ENCODE measurements around the gene PDE11A.

Gene PDE11A

GRCh38 chr2:177717831-177718618, 354.6 kb downstream of the PDE11A start:
- Mint-ChIP-seq H3K4me3 (no peak overlapping the region), H3K4me1 (no peaks in the 10 kb centered on the region), H3K9me3 (no peaks in the 10 kb centered on the region), H3K27me3 (peaks cover 17% of the 10 kb centered on the region), H3K27ac (no peak overlapping the region)
- ATAC-seq (no peak), DNase-seq (no peak)

GRCh38 chr2:177716484-177716883, 356.1 kb downstream of the PDE11A start:
- DNase-seq: no peak
- H3K27ac Mint-ChIP-seq: no peak overlapping the region
- H3K4me3 Mint-ChIP-seq: no peak overlapping the region
- ATAC-seq: no peak
- no peaks in the 10 kb centered on the region for H3K9me3 Mint-ChIP-seq
- H3K4me1 Mint-ChIP-seq: no peaks in the 10 kb centered on the region
- peaks cover 17% of the 10 kb centered on the region for H3K27me3 Mint-ChIP-seq

DNA sequence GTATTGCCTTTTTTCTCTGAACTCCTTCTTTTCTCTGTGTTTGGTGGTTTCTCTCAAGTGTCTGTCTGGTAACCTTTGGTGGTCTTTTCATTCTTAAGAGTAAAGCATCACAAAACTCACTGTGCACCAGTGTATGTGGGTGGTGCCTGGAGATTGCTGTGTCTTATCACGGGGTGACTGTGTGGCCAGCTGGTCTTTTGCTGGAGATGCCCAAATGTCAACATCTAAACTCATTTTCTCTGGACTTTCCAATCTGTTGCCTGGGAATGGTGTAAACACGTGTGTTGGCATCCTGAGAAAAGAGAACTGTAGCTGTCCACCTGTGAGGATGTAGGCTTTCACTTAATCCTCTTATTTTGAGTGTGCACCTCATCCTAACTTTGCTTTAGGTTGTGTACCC, 356.8 kb downstream of the PDE11A start:
- peak overlapping the region in 1 of 2 donors; percentile 29 for H3K27ac Mint-ChIP-seq
- no peak for ATAC-seq
- peaks cover 17% of the 10 kb centered on the region for H3K27me3 Mint-ChIP-seq
- no peak overlapping the region for H3K4me3 Mint-ChIP-seq
- DNase-seq: no peak
- no peaks in the 10 kb centered on the region for H3K9me3 Mint-ChIP-seq
- no peaks in the 10 kb centered on the region for H3K4me1 Mint-ChIP-seq

DNA sequence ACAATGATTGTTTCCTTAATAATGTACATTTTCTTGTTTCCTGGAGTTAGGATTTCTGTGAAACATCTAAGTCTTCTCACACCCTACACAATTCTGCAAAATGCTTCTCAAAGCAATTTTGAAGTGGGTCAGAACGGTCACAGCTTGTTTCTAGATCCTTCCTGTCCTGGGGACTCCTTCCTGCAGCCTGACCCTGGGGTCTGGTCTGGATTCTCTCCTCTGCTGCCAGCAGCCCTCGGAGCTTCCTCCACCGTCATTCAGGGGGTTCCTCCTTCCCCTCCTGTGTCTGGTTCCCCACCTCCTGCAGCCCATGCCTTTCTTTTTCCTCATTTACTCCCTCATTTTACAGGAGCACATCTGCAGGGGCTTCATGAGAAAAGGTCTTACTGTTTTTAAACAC, 357.9 kb downstream of the PDE11A start:
- Mint-ChIP-seq H3K4me1 (no peaks in the 10 kb centered on the region), H3K27ac (no peak overlapping the region), H3K4me3 (no peak overlapping the region), H3K9me3 (no peaks in the 10 kb centered on the region), H3K27me3 (peaks cover 17% of the 10 kb centered on the region)
- no peak for DNase-seq
- ATAC-seq: no peak

- Mint-ChIP-seq H3K4me3 (no peak overlapping the region), H3K9me3 (no peaks in the 10 kb centered on the region), H3K27ac (no peak overlapping the region), H3K4me1 (no peaks in the 10 kb centered on the region), H3K27me3 (peaks cover 17% of the 10 kb centered on the region)
- no peak for DNase-seq
- no peak for ATAC-seq
Measured at GRCh38 chr2:177712462-177712861, 360.1 kb downstream of the PDE11A start.

GRCh38 chr2:177711483-177712265, 360.9 kb downstream of the PDE11A start:
- no peaks in the 10 kb centered on the region for H3K9me3 Mint-ChIP-seq
- H3K4me1 Mint-ChIP-seq: no peaks in the 10 kb centered on the region
- ATAC-seq: no peak
- no peak overlapping the region for H3K4me3 Mint-ChIP-seq
- H3K27ac Mint-ChIP-seq: no peak overlapping the region
- DNase-seq: no peak
- H3K27me3 Mint-ChIP-seq: peaks cover 17% of the 10 kb centered on the region

DNA sequence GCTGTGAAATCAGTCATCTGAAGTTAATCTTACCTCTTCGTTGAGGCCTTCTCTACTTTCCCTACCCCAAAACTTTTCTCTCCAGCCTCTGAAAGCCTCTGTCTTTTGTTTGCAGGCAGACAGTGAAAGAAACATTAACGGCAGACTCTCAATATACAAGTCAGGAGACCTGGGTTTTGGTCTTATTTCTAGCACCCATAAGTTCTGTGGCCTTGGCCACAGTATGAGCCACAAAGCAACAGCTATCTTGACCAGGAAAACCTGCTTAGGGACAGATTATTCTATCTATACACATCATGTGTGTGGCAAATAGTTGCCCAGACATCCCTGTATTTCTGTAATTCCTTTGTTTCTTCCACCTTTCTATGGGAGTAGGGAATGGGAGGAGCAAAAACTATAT, 361.7 kb downstream of the PDE11A start:
- peaks cover 13% of the 10 kb centered on the region for H3K27me3 Mint-ChIP-seq
- no peaks in the 10 kb centered on the region for H3K9me3 Mint-ChIP-seq
- no peak for ATAC-seq
- H3K4me1 Mint-ChIP-seq: no peaks in the 10 kb centered on the region
- no peak overlapping the region for H3K4me3 Mint-ChIP-seq
- no peak overlapping the region for H3K27ac Mint-ChIP-seq
- DNase-seq: no peak

- no peak for ATAC-seq
- H3K27ac Mint-ChIP-seq: no peak overlapping the region
Measured at GRCh38 chr2:177709986-177710401, 362.6 kb downstream of the PDE11A start.

GRCh38 chr2:177708660-177709444, 363.7 kb downstream of the PDE11A start:
- H3K4me1 Mint-ChIP-seq: no peaks in the 10 kb centered on the region
- H3K4me3 Mint-ChIP-seq: no peak overlapping the region
- H3K27me3 Mint-ChIP-seq: peaks cover 7% of the 10 kb centered on the region
- ATAC-seq (no peak), DNase-seq (no peak)
- H3K9me3 Mint-ChIP-seq: no peaks in the 10 kb centered on the region
- H3K27ac Mint-ChIP-seq: no peak overlapping the region

More at GRCh38 chr2:177709986-177710401, 362.6 kb downstream of the PDE11A start:
- DNase-seq: no peak
- Mint-ChIP-seq H3K4me1 (no peaks in the 10 kb centered on the region), H3K4me3 (no peak overlapping the region), H3K9me3 (no peaks in the 10 kb centered on the region), H3K27me3 (peaks cover 13% of the 10 kb centered on the region)

DNA sequence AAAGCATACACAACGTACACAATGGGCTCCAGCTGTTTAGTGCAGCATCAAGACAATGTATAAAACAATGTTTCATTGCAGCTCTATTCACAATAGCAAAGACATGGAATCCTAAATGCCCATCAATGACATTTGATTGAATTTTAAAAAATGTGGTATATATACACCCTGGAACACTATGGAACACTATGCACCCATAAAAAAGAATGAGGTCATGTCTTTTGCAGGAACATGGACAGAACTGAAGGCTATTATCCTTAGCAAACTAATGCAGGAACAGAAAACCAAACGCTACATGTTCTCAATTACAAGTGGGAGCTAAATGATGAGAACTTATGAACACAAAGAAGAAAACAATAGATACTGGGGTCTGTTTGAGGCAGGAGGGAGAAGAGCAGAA, 364.5 kb downstream of the PDE11A start:
- ATAC-seq: no peak
- no peak overlapping the region for H3K4me3 Mint-ChIP-seq
- no peaks in the 10 kb centered on the region for H3K4me1 Mint-ChIP-seq
- H3K27ac Mint-ChIP-seq: no peak overlapping the region
- H3K27me3 Mint-ChIP-seq: peaks cover 7% of the 10 kb centered on the region
- no peak for DNase-seq
- H3K9me3 Mint-ChIP-seq: no peaks in the 10 kb centered on the region

- Mint-ChIP-seq H3K27me3 (peaks cover 7% of the 10 kb centered on the region), H3K27ac (no peak overlapping the region), H3K4me1 (no peaks in the 10 kb centered on the region), H3K9me3 (no peaks in the 10 kb centered on the region), H3K4me3 (no peak overlapping the region)
- ATAC-seq (no peak), DNase-seq (no peak)
Measured at GRCh38 chr2:177705511-177706173, 366.9 kb downstream of the PDE11A start.

GRCh38 chr2:177703159-177703558, 369.4 kb downstream of the PDE11A start:
- H3K27me3 Mint-ChIP-seq: peaks cover 7% of the 10 kb centered on the region
- no peak overlapping the region for H3K4me3 Mint-ChIP-seq
- H3K4me1 Mint-ChIP-seq: no peaks in the 10 kb centered on the region
- H3K27ac Mint-ChIP-seq: no peak overlapping the region
- H3K9me3 Mint-ChIP-seq: no peaks in the 10 kb centered on the region
- ATAC-seq (no peak), DNase-seq (no peak)

DNA sequence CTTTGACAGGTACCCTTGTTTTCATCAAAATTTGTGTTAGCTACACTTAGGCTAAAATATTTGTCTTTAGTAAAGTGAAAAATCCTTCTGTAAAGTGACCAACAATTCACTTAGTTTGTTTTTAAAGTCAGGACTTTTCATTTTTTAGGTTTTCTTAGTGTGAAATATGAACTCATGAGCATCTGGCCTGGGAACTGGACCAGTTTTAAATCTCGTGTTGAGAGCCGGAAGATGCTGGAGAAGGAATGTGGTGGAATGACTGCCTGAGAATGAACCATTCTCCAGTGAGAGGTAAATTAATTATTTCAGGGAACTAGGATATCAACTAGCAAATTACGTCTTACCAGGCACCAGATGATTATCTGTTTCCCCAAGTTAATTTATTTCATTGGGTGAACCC, 374.3 kb downstream of the PDE11A start:
- Mint-ChIP-seq H3K27ac (no peak overlapping the region), H3K9me3 (no peaks in the 10 kb centered on the region), H3K4me1 (no peaks in the 10 kb centered on the region), H3K27me3 (peaks cover 8% of the 10 kb centered on the region), H3K4me3 (no peak overlapping the region)
- no peak for DNase-seq
- no peak for ATAC-seq

GRCh38 chr2:177694348-177694747, 378.2 kb downstream of the PDE11A start:
- DNase-seq (no peak), ATAC-seq (no peak)
- H3K27me3 Mint-ChIP-seq: peaks cover 8% of the 10 kb centered on the region
- no peaks in the 10 kb centered on the region for H3K4me1 Mint-ChIP-seq
- no peaks in the 10 kb centered on the region for H3K9me3 Mint-ChIP-seq
- H3K4me3 Mint-ChIP-seq: no peak overlapping the region
- H3K27ac Mint-ChIP-seq: no peak overlapping the region

- ATAC-seq (no peak), DNase-seq (no peak)
- Mint-ChIP-seq H3K9me3 (no peaks in the 10 kb centered on the region), H3K4me3 (no peak overlapping the region), H3K27ac (peak overlapping the region in 1 of 2 donors; percentile 57), H3K27me3 (peaks cover 8% of the 10 kb centered on the region), H3K4me1 (no peaks in the 10 kb centered on the region)
Measured at GRCh38 chr2:177693658-177694339, 378.8 kb downstream of the PDE11A start.

Data from stimulated activated naive CD8-positive, alpha-beta T cell treated with anti-CD3 and anti-CD28 coated beads, Interleukin-15, amount 100 ng/mL, for 72 hours (primary cell).